22Rv1 (cell line): ENCODE data around the gene CDKL1.

Experiments
- H3K27ac ChIP-seq: fragments of 450-650 bp; 2 replicates; pipeline ENCODE4 v1.5.1; 2017
- ZFX ChIP-seq: fragments of 450-650 bp; IDR thresholded peaks from 2 replicates; pipeline ENCODE4 v1.6.1; 2017; ENCODE audit warnings: antibody characterized with exemption, borderline replicate concordance
- TF ChIP-seq, protein P1 (sequence below): fragments of 450-650 bp; IDR thresholded peaks from 2 replicates; pipeline ENCODE4 v1.5.1; 2017; ENCODE audit warnings: mild to moderate bottlenecking

CDKL1 gene

DNA sequence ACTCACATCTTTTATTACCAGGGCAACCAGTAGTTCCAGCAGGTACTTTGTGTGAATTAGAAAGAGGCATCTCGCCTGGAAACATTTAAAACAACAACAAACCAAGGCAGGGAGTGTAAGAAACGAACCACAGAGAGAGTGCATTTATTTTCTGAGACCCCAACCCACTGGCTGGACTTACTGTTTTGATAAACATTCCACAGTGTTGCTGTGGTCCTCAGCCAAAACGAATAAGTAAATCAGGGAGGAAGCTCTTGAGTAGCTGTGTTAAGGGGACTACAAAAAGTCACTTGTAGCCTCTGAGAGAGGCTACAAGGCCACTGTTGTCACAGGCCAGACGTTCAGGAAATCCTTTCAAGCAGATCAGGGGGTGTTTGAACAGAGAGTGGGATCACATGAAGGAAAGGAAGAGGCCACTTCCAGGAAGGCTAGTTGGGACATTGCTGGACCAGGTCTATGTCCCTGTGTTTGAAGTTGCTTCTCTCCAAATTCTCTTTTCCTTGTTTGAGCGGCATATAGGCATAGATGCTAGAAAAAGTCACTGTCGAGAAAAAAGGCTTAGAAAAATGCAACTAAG lies 50.7 kb downstream of the CDKL1 start:
- no peak overlapping the region for H3K27ac ChIP-seq
- TF ChIP-seq ZFX, result no peak
- TF ChIP-seq, protein P1, sequence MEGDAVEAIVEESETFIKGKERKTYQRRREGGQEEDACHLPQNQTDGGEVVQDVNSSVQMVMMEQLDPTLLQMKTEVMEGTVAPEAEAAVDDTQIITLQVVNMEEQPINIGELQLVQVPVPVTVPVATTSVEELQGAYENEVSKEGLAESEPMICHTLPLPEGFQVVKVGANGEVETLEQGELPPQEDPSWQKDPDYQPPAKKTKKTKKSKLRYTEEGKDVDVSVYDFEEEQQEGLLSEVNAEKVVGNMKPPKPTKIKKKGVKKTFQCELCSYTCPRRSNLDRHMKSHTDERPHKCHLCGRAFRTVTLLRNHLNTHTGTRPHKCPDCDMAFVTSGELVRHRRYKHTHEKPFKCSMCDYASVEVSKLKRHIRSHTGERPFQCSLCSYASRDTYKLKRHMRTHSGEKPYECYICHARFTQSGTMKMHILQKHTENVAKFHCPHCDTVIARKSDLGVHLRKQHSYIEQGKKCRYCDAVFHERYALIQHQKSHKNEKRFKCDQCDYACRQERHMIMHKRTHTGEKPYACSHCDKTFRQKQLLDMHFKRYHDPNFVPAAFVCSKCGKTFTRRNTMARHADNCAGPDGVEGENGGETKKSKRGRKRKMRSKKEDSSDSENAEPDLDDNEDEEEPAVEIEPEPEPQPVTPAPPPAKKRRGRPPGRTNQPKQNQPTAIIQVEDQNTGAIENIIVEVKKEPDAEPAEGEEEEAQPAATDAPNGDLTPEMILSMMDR, result no peak

DNA sequence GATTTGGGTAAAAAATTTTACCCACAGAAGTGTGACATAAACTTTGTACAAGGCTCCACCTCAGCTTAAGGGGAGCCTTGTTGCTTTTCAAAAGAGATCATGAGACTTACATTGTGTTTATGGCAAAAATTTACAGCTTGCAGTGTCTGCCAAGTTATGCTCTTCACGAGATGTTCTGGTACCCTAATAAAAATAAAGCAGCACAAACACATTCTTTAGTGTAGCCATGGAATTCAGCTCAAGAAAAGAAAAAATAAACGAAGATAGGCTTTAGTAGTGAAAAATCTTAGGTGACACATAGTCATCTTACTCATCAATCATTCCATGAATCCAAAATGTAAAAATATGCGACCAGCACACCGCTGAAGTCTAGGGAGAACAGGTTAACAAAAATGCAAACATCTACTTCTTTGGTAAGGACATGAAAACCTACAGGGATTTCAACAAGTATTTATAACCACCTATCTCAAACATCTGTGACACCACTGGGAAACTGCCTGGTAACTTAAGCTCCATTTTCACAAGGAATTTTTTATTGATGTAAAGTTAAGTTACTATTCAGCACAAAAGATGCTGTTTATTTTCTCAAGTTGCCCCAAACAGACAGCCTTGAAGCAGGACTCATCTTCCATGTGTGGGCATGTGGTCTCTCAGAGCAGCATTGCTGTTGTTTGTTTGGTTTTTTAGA lies 51.7 kb downstream of the CDKL1 start:
- no peak overlapping the region for H3K27ac ChIP-seq
- no peak for TF ChIP-seq ZFX
- TF ChIP-seq, protein P1, result no peak

DNA sequence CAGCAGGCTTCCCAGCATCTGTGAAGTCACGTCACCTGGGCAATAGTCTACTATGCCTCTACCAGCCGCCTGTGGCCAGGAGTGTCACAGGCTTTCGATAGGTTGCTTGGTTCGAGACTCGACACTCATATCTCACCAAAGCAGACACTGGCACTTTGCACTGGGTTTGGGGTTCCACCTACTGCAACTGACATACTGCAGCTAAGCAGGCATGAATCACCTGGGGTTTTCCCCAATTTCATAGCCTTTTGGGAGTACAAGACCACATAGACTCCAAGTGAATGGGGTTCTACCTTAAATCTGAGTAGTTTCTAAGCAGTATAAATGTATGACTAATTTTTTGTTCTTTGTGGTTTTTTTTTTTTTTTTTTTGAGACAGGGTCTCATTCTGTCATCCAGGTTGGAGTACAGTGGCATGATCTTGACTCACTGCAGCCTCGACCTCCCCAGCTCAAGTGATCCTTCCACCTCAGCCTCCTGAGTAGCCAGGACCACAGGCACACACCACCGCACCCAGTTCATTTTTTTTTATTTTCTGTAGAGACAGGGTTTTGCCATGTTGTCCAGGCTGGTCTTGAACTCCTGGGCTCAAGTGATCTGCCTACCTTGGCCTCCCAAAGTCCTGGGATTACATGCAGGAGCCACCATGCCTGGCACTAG lies 52.4 kb downstream of the CDKL1 start:
- TF ChIP-seq, protein P1, result no peak
- TF ChIP-seq ZFX, result no peak
- H3K27ac ChIP-seq, result no peak overlapping the region

- TF ChIP-seq ZFX, result no peak
- TF ChIP-seq, protein P1, result no peak
- no peak overlapping the region for H3K27ac ChIP-seq
Measured at GRCh38 chr14:50343434-50343833, 53.2 kb downstream of the CDKL1 start.

DNA sequence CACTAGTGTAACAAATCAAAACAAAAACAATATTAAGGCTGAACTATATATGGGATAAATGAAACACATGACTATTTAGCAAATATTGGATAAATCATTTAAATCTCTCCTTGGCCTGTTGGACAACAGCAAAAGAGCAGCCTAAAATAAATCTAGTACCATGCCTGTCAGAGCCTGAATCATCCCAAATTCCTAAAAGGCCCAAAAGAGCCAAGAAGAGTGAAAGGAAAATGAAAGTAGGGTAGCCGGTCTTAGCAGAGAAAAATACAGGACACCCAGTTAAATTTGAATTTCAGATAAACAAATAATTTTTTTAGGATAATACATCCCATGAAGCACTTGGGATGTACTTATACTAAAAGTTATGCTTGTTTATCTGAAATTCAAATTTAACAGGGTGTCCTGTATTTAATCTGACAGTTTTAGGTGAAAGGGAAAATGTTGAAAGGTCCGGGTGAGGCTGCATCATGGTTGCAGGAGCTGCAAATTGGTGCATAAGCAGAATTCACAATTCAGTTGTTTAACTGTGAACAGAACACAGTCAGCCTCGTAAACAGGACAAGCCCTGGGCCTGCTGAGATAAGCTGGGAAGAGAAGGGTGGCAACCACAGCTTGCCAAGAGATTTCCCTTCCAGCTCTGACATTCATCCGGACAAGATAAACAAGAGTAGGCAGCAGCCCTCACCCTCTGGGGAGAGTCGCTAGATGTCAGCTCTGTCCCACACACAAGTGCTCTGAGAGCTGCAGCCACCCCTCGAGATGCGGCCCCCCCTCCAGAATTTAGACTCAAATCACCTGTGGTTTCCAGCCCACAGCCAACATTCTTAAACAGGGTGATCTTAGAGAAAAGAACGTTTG lies 54.2 kb downstream of the CDKL1 start:
- TF ChIP-seq ZFX, result no peak
- TF ChIP-seq, protein P1, result peak; percentile 29
- no peak overlapping the region for H3K27ac ChIP-seq

GRCh38 chr14:50340963-50341362 lies 55.7 kb downstream of the CDKL1 start:
- TF ChIP-seq ZFX, result no peak
- TF ChIP-seq, protein P1, result peak; percentile 17; the same call in 1 of the 2 replicates
- no peak overlapping the region for H3K27ac ChIP-seq
